B cell (primary cell): ENCODE results near the gene SLC7A1. TPM values are rescaled to one million over a fixed set of nuclear protein-coding genes. Genes with fewer than 3 reads are reported as not detected.

ENCODE experiments used
- ATAC-seq: fragments of 200-7000 bp; cut with Tn5 transposase; one replicate; pipeline ENCODE4 v1.10.0; 2021; ENCODE audit warnings: low read depth, mild to moderate bottlenecking, moderate number of reproducible peaks, moderate library complexity
- CTCF ChIA-PET: fragments of 350-600 bp; sonication (Branson Sonifier 250); formaldehyde crosslinking; loops from one replicate; lab custom pipeline; 2021; ENCODE audit warnings: antibody characterized with exemption, inconsistent platforms; lab: Charles Lee
- POLR2A ChIA-PET: fragments of 350-600 bp; sonication (Branson Sonifier 250); formaldehyde crosslinking; loops from one replicate; lab custom pipeline; 2021; ENCODE audit warnings: antibody characterized with exemption; lab: Charles Lee
- DNase-seq: peaks from one replicate; pipeline ENCODE4 v3.0.0; 2013
- H2AFZ ChIP-seq: 2 replicates; pipeline ENCODE4 v1.6.1; 2012; ENCODE audit warnings: mild to moderate bottlenecking, low read depth, low read length; ENCODE audit not compliant: insufficient read depth, poor library complexity, severe bottlenecking
- H3K27ac ChIP-seq, 2 donors: 1 replicate in 1 of 2; 2 replicates in 1 of 2; pipeline ENCODE4 v1.5.1; 2012 to 2013; ENCODE audit warnings: low read length in 2 of 2, mild to moderate bottlenecking in 2 of 2, moderate library complexity in 1 of 2
- H3K27me3 ChIP-seq, 4 experiments: fragments of 200-600 bp in 1 of 4; sonication (generic) in 1 of 4; replicated peaks in 1 of 4; 1 replicate in 2 of 4; 2 replicates in 2 of 4; pipeline versions ENCODE4 v1.6.1 to v1.7.0; 2013 to 2016; ENCODE audit warnings: low read length in 3 of 4, mild to moderate bottlenecking in 2 of 4, mixed read lengths in 1 of 4, moderate library complexity in 1 of 4; ENCODE audit not compliant: insufficient read depth in 4 of 4, control insufficient read depth in 3 of 4; ENCODE audit errors: control extremely low read depth in 1 of 4
- H3K36me3 ChIP-seq, 2 experiments: replicated peaks in 1 of 2; 1 replicate in 1 of 2; 2 replicates in 1 of 2; pipeline versions ENCODE4 v1.6.1 to v1.7.1; 2013; ENCODE audit warnings: low read length in 1 of 2; ENCODE audit not compliant: insufficient read depth in 2 of 2, control insufficient read depth in 1 of 2; ENCODE audit errors: control extremely low read depth in 1 of 2, extremely low read depth in 1 of 2
- H3K4me1 ChIP-seq, 2 donors: fragments of 200-600 bp in 1 of 2; sonication (generic) in 1 of 2; 1 replicate in 1 of 2; 2 replicates in 1 of 2; pipeline versions ENCODE4 v1.5.1 to v1.6.1; 2013 to 2017; ENCODE audit warnings: low read length in 2 of 2; ENCODE audit not compliant: control insufficient read depth in 2 of 2, insufficient read depth in 2 of 2
- H3K4me2 ChIP-seq: replicated peaks from 2 replicates; pipeline ENCODE3; 2012; ENCODE audit warnings: mild to moderate bottlenecking, low read depth, low read length; ENCODE audit not compliant: poor library complexity, severe bottlenecking
- H3K4me3 ChIP-seq, 5 experiments: fragments of 200-600 bp in 1 of 5; sonication (generic) in 1 of 5; 1 replicate in 3 of 5; 2 replicates in 2 of 5; pipeline versions ENCODE4 v1.5.1 to v1.7.0; 2011 to 2016; ENCODE audit warnings: low read length in 4 of 5, mild to moderate bottlenecking in 4 of 5, low read depth in 2 of 5, control low read depth in 1 of 5, moderate library complexity in 1 of 5; ENCODE audit not compliant: insufficient read depth in 1 of 5; ENCODE audit errors: control extremely low read depth in 1 of 5, extremely low read depth in 1 of 5
- H3K79me2 ChIP-seq: fragments of 200-600 bp; sonication (generic); one replicate; pipeline ENCODE4 v1.6.0; 2016; ENCODE audit warnings: low read length; ENCODE audit not compliant: control insufficient read depth, insufficient read depth
- H3K9ac ChIP-seq: fragments of 200-600 bp; sonication (generic); 2 replicates; pipeline ENCODE4 v1.6.1; 2017; ENCODE audit warnings: mild to moderate bottlenecking, low read length, moderate library complexity
- H3K9me3 ChIP-seq, 3 donors: one replicate each; pipeline versions ENCODE4 v1.6.1 to v1.7.1; 2013; ENCODE audit warnings: low read length in 2 of 3; ENCODE audit not compliant: control insufficient read depth in 2 of 3, insufficient read depth in 1 of 3; ENCODE audit errors: control extremely low read depth in 1 of 3
- H4K20me1 ChIP-seq: 2 replicates; pipeline ENCODE4 v1.6.0; 2012; ENCODE audit warnings: mild to moderate bottlenecking, low read length; ENCODE audit not compliant: insufficient read depth, control insufficient read depth, poor library complexity, severe bottlenecking
- H3K27ac Mint-ChIP-seq: one replicate; pipeline ENCODE4 v1.8.0; 2021; ENCODE audit warnings: mixed read lengths
- H3K27me3 Mint-ChIP-seq: one replicate; pipeline ENCODE4 v1.8.0; 2021; ENCODE audit warnings: mixed read lengths
- H3K4me1 Mint-ChIP-seq: one replicate; pipeline ENCODE4 v1.8.0; 2021; ENCODE audit warnings: mixed read lengths
- H3K4me3 Mint-ChIP-seq: one replicate; pipeline ENCODE4 v1.8.0; 2021; ENCODE audit warnings: mixed read lengths
- H3K9me3 Mint-ChIP-seq: one replicate; pipeline ENCODE4 v1.8.0; 2022; ENCODE audit warnings: mixed read lengths; ENCODE audit not compliant: insufficient read depth
- EZH2 ChIP-seq: IDR thresholded peaks from 2 replicates; pipeline ENCODE4 v1.6.1; 2012; ENCODE audit warnings: borderline replicate concordance, low read depth, mild to moderate bottlenecking, moderate library complexity, low read length; ENCODE audit not compliant: insufficient read depth, poor library complexity, severe bottlenecking
- WGBS: methylation state at CpG from one replicate; pipeline ENCODE4 v1.1.5; 2013; ENCODE audit warnings: missing lambda C conversion rate; ENCODE audit not compliant: insufficient coverage; 5-methylcytosine and 5-hydroxymethylcytosine counted together
- intact Hi-C: fragments of 100-400 bp; cut with micrococcal nuclease; formaldehyde crosslinking; loops from one replicate; pipeline ENCODE4 v1.10.0; 2022
- polyA plus RNA-seq: library from polyadenylated mRNA; depleted of rRNA; stranded (reverse); fragments of >200 nt; gene quantifications from 2 replicates; pipeline ENCODE4 v1.2.3, GENCODE V29; 2012
- total RNA-seq, 2 donors: library from RNA; stranded (reverse); fragments of 120-200 nt in 1 of 2; gene quantifications; 1 replicate in 1 of 2; 2 replicates in 1 of 2; pipeline versions ENCODE4 v1.2.3 to v1.2.4, GENCODE V29; 2013 to 2022
- TF ChIP-seq, protein P1 (sequence below): fragments of 200-600 bp; IDR thresholded peaks from one replicate; pipeline ENCODE4 v1.8.0; 2022; ENCODE audit warnings: antibody characterized with exemption, mild to moderate bottlenecking

Gene SLC7A1
- total and polyA plus RNA-seq, 2 donors (not counting 1 experiment from before 2014, with no cell fraction given) = 3.3 to 23.1 TPM

DNA sequence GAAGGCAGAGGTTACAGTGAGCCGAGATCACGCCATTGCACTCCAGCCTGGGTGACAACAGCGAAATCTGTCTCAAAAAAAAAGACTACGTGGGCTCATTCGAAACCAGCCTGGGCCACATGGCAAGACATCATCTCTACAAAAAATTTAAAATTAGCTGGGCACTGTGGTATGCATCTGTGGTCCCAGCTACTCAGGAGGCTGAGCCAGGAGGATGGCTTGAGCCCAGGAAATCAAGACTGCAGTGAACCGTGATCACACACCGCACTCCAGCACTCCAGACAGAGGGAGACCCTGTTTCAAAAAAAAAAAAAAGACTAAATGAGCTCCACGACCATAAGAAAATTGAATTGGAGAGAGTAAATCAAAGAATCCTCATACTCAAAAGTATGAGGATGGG, 53.1 kb downstream of the SLC7A1 start:
- Histone ChIP-seq H3K4me1 (no peaks in the 10 kb centered on the region), H3K27me3 (no peaks in the 10 kb centered on the region), H3K36me3 (no peaks in the 10 kb centered on the region), H4K20me1 (no peaks in the 10 kb centered on the region), H3K4me3 (no peak overlapping the region), H3K27ac (no peak overlapping the region), H3K9ac (no peak overlapping the region), H3K4me2 (no peak overlapping the region), H3K9me3 (no peaks in the 10 kb centered on the region), H2AFZ (no peak overlapping the region), H3K79me2 (peaks cover 40% of the 10 kb centered on the region)
- Mint-ChIP-seq H3K4me1 (peaks cover 11% of the 10 kb centered on the region), H3K27ac (no peak overlapping the region), H3K9me3 (no peaks in the 10 kb centered on the region), H3K27me3 (no peaks in the 10 kb centered on the region), H3K4me3 (no peak overlapping the region)
- ChIA-PET CTCF (interaction anchor here (0.8 kb wide), 1 partner anchor 566 kb away, joined by 4 read pairs; no protein-coding TSS in a partner anchor), POLR2A (no interaction called here)
- 99% methylated on average over 5 of the region's 8 CpGs for WGBS
- no peak for DNase-seq
- intact Hi-C loops = no loop called here
- ATAC-seq = no peak
- TF ChIP-seq, protein P1, sequence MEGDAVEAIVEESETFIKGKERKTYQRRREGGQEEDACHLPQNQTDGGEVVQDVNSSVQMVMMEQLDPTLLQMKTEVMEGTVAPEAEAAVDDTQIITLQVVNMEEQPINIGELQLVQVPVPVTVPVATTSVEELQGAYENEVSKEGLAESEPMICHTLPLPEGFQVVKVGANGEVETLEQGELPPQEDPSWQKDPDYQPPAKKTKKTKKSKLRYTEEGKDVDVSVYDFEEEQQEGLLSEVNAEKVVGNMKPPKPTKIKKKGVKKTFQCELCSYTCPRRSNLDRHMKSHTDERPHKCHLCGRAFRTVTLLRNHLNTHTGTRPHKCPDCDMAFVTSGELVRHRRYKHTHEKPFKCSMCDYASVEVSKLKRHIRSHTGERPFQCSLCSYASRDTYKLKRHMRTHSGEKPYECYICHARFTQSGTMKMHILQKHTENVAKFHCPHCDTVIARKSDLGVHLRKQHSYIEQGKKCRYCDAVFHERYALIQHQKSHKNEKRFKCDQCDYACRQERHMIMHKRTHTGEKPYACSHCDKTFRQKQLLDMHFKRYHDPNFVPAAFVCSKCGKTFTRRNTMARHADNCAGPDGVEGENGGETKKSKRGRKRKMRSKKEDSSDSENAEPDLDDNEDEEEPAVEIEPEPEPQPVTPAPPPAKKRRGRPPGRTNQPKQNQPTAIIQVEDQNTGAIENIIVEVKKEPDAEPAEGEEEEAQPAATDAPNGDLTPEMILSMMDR = no peak
- TF ChIP-seq EZH2 = no peak

DNA sequence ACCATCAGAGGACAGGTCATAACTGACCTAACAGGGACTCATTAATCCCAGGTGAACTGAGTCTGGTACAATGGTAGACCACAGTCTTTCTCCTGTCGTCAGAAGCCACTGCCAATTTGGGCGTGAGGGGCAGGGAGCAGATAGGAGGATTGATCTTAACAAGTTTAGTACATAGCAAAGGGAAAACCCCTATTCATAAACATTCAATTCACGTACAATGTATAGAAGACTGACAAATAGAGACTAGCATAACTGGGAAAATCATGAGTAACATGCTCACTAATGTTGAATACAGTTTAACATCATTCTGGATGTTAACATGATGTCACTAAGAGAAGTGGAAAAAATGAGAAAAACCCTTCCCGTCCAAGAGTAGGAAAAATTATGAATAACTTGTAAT, 54.1 kb downstream of the SLC7A1 start:
- H3K27ac Mint-ChIP-seq = no peak overlapping the region
- 60% methylated on average over 1 of the region's 4 CpGs for WGBS
- Histone ChIP-seq H3K27me3 (no peaks in the 10 kb centered on the region), H3K4me2 (no peak overlapping the region), H3K79me2 (peaks cover 43% of the 10 kb centered on the region), H3K36me3 (no peaks in the 10 kb centered on the region), H3K4me1 (no peaks in the 10 kb centered on the region), H3K4me3 (no peak overlapping the region), H2AFZ (no peak overlapping the region), H3K27ac (no peak overlapping the region), H3K9ac (no peak overlapping the region), H4K20me1 (no peaks in the 10 kb centered on the region), H3K9me3 (no peaks in the 10 kb centered on the region)
- POLR2A ChIA-PET = no interaction called here
- DNase-seq (no peak), ATAC-seq (no peak)
- peaks cover 11% of the 10 kb centered on the region for H3K4me1 Mint-ChIP-seq
- H3K4me3 Mint-ChIP-seq = no peak overlapping the region
- no peak for TF ChIP-seq EZH2
- TF ChIP-seq, protein P1 = no peak
- intact Hi-C loops = no loop called here
- CTCF ChIA-PET = no interaction called here
- no peaks in the 10 kb centered on the region for H3K27me3 Mint-ChIP-seq
- no peaks in the 10 kb centered on the region for H3K9me3 Mint-ChIP-seq
